ENCODE results near the gene TSPAN10.
A peak's percentile ranks its signal among the peaks of the same experiment; 100 is the strongest.
"Not testable (repeated sequence)": the region's sequence is repeated elsewhere in the genome, so short reads cannot be mapped to it uniquely, and the experiment has no call there.

The TSPAN10 gene

GRCh38 chr17:81636505-81637288 is at the start of gene TSPAN10, which contains the start of gene NPLOC4:
TSS of gene TSPAN10 (plus strand) at chr17:81637196. CDS start at chr17:81642413, 5,217 bp downstream.
TSS of gene NPLOC4 (minus strand) at chr17:81637112. CDS start at chr17:81636930, 182 bp downstream.
- peak; percentile 39 for DNase-seq

- DNase-seq: no peak
Observed at GRCh38 chr17:81589612-81590011, 47.4 kb upstream of the TSPAN10 start.

GRCh38 chr17:81590121-81590520 is 46.9 kb upstream of the TSPAN10 start:
- no peak for DNase-seq

GRCh38 chr17:81591971-81592370 is 45.0 kb upstream of the TSPAN10 start:
- DNase-seq: no peak

- no peak for DNase-seq
Observed at GRCh38 chr17:81593105-81593871, 43.7 kb upstream of the TSPAN10 start.

- peak; percentile 21 for DNase-seq
Observed at GRCh38 chr17:81599719-81600486, 37.1 kb upstream of the TSPAN10 start.

- DNase-seq: peak; percentile 28
Observed at GRCh38 chr17:81601525-81602120, 35.4 kb upstream of the TSPAN10 start.

- no peak for DNase-seq
Observed at GRCh38 chr17:81603846-81604610, 33.0 kb upstream of the TSPAN10 start.

GRCh38 chr17:81607431-81607830 is 29.6 kb upstream of the TSPAN10 start:
- no peak for DNase-seq

GRCh38 chr17:81608082-81608481 is 28.9 kb upstream of the TSPAN10 start:
- DNase-seq: no peak

- DNase-seq: no peak
Observed at GRCh38 chr17:81608605-81609004, 28.4 kb upstream of the TSPAN10 start.

GRCh38 chr17:81609541-81610311 is 27.3 kb upstream of the TSPAN10 start:
- DNase-seq: no peak

- DNase-seq: no peak
Observed at GRCh38 chr17:81612172-81612970, 24.6 kb upstream of the TSPAN10 start.

GRCh38 chr17:81615401-81615930 is 21.5 kb upstream of the TSPAN10 start:
- DNase-seq: no peak

- no peak for DNase-seq
Observed at GRCh38 chr17:81616877-81617276, 20.1 kb upstream of the TSPAN10 start.

GRCh38 chr17:81618307-81618706 is 18.7 kb upstream of the TSPAN10 start:
- DNase-seq: not testable (repeated sequence)

GRCh38 chr17:81621494-81622130 is 15.4 kb upstream of the TSPAN10 start:
- no peak for DNase-seq

- DNase-seq: no peak
Observed at GRCh38 chr17:81630274-81630673, 6.7 kb upstream of the TSPAN10 start.

GRCh38 chr17:81631482-81631881 is 5.5 kb upstream of the TSPAN10 start:
- no peak for DNase-seq

- no peak for DNase-seq
Observed at GRCh38 chr17:81635431-81635830, 1.6 kb upstream of the TSPAN10 start.

Measured in amniotic stem cell (primary cell).